Measurements from ENCODE around the gene DPF3. TPM values are rescaled to one million over a fixed set of nuclear protein-coding genes. Genes with fewer than 3 reads are reported as not detected.

Gene DPF3
- total RNA-seq, 2 experiments from 2014 or later = 14.9 to 15.4 TPM

DNA sequence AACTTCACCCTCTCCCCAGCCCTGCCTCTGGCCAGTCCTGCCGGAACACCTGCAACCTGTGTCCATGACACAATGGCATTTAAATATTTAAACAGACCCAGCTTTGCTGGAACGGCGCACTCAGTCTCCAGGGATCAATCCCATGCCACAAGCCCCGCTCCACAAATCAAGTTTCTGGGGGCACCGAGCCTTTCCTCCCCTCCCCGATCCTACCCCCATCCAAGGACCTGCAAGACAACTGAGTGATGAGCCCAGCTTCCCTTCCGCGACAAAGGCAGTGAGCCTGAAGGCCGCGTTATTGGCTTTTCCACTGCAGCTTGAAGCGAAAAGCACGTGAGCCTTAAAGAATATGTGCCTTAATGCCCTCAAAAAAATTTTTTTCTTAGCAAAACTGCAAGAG, 185.7 kb downstream of the DPF3 start:
- ChIA-PET CTCF (no interaction called here), POLR2A (no interaction called here)
- H3K27me3 Mint-ChIP-seq = no peaks in the 10 kb centered on the region
- DNase-seq = no peak
- no peaks in the 10 kb centered on the region for H3K9me3 Mint-ChIP-seq
- no peak overlapping the region for H3K27ac Mint-ChIP-seq
- H3K4me3 Mint-ChIP-seq = no peak overlapping the region
- H3K36me3 Mint-ChIP-seq (ENCODE audit: low read depth) = peaks cover 25% of the 10 kb centered on the region
- H3K4me1 Mint-ChIP-seq = peaks cover 16% of the 10 kb centered on the region

- CTCF ChIA-PET = no interaction called here
Observed at GRCh38 chr14:72706485-72706884, 187.4 kb downstream of the DPF3 start.

GRCh38 chr14:72704502-72704901, 189.4 kb downstream of the DPF3 start:
- DNase-seq = no peak
- CTCF ChIA-PET = interaction anchor here (0.8 to 1.0 kb wide), 3 partner anchors 188 to 198 kb away, joined by 3 read pairs; no protein-coding TSS in a partner anchor
- POLR2A ChIA-PET = no interaction called here
- Mint-ChIP-seq H3K4me1 (peaks cover 24% of the 10 kb centered on the region), H3K9me3 (no peaks in the 10 kb centered on the region), H3K27ac (no peak overlapping the region), H3K27me3 (no peaks in the 10 kb centered on the region), H3K4me3 (no peak overlapping the region), H3K36me3 (ENCODE audit: low read depth) (peaks cover 10% of the 10 kb centered on the region)

More at GRCh38 chr14:72706485-72706884, 187.4 kb downstream of the DPF3 start:
- POLR2A ChIA-PET = no interaction called here
- peaks cover 15% of the 10 kb centered on the region for H3K36me3 Mint-ChIP-seq (ENCODE audit: low read depth)
- no peaks in the 10 kb centered on the region for H3K27me3 Mint-ChIP-seq
- no peaks in the 10 kb centered on the region for H3K9me3 Mint-ChIP-seq
- H3K4me1 Mint-ChIP-seq = peaks cover 16% of the 10 kb centered on the region
- H3K4me3 Mint-ChIP-seq = no peak overlapping the region
- peak overlapping the region; percentile 3 for H3K27ac Mint-ChIP-seq
- peak; percentile 26 for DNase-seq

- Mint-ChIP-seq H3K27ac (no peak overlapping the region), H3K9me3 (no peaks in the 10 kb centered on the region), H3K27me3 (no peaks in the 10 kb centered on the region), H3K36me3 (ENCODE audit: low read depth) (peaks cover 15% of the 10 kb centered on the region), H3K4me3 (no peak overlapping the region), H3K4me1 (peaks cover 31% of the 10 kb centered on the region)
- ChIA-PET CTCF (no interaction called here), POLR2A (no interaction called here)
- DNase-seq = no peak
Observed at GRCh38 chr14:72701605-72702004, 192.3 kb downstream of the DPF3 start.

- Mint-ChIP-seq H3K36me3 (ENCODE audit: low read depth) (peaks cover 11% of the 10 kb centered on the region), H3K4me3 (no peak overlapping the region), H3K4me1 (peaks cover 30% of the 10 kb centered on the region), H3K27ac (no peak overlapping the region), H3K9me3 (no peaks in the 10 kb centered on the region), H3K27me3 (no peaks in the 10 kb centered on the region)
- ChIA-PET CTCF (no interaction called here), POLR2A (no interaction called here)
- no peak for DNase-seq
Observed at GRCh38 chr14:72701237-72701565, 192.7 kb downstream of the DPF3 start.

DNA sequence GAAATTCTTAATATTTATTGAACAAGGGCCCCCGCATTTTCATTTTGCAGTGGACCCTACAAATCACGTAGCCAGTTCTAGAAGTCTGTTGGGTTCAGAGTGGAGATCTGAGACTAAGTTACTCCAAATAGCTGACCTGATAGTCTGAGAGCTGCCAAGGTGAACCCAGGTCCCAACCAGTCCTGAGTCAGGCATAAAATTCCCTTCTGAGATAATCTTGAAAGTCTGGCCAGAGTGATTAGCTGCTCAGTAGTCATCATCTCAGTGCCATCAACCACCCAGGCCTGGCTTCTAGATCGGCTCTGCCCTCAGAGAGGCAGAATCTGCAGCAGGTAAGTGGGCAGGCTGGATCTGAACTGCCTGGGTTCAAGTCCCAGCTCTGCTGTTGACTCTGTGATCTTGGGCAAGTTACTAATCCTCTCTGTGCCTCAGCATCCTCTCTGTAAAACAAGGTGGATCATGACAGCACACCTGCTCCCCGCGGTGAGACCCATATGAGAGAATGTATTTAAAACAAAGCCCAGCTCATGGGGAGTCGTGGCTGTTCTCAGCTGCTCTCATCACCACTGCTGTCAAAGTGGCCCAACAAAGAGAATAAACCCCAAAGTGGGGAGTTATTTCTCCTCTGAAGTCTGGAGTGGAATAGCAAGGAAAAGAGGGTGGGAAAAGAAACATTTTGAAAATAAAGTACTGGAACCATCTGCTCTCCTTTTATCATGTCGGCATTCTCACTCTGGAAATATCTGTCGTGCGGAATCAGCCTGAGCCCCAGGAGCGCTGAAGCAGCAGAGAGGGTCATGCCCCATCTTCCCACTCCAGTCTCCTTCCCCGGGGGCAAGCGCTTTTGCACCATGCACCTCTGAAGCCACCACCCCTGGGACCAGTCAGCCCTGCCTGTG, 193.3 kb downstream of the DPF3 start:
- POLR2A ChIA-PET = no interaction called here
- no peak for DNase-seq

DNA sequence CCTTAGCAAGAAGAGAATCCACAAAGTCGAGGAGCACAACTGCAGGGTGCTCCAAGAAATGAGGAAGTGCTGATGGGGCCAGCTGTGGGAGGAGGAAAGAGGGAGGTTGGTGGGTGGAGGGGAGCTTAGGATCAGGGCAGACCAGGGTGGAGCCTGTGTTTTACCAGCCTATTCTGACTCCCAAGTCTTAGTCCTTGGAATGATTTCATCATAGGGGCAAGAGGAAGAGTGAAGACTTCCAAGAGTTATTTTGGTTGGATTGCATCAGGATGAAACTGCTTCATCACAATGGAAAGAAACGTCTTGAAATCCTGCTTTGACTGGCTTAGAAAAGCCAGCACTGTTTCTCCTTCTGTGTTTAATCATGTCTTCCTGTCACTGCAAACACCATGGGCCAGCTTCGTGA, 194.0 kb downstream of the DPF3 start:
- Mint-ChIP-seq H3K4me3 (no peak overlapping the region), H3K9me3 (no peaks in the 10 kb centered on the region), H3K36me3 (ENCODE audit: low read depth) (peaks cover 9% of the 10 kb centered on the region), H3K27ac (no peak overlapping the region), H3K27me3 (no peaks in the 10 kb centered on the region), H3K4me1 (peaks cover 22% of the 10 kb centered on the region)
- no peak for DNase-seq
- ChIA-PET CTCF (no interaction called here), POLR2A (no interaction called here)

More for the DNA sequence above, 193.3 kb downstream of the DPF3 start:
- CTCF ChIA-PET = no interaction called here
- H3K4me3 Mint-ChIP-seq = no peak overlapping the region
- no peaks in the 10 kb centered on the region for H3K27me3 Mint-ChIP-seq
- no peak overlapping the region for H3K27ac Mint-ChIP-seq
- peaks cover 27% of the 10 kb centered on the region for H3K4me1 Mint-ChIP-seq
- H3K36me3 Mint-ChIP-seq (ENCODE audit: low read depth) = peaks cover 9% of the 10 kb centered on the region
- no peaks in the 10 kb centered on the region for H3K9me3 Mint-ChIP-seq

GRCh38 chr14:72699443-72699842, 194.5 kb downstream of the DPF3 start:
- peaks cover 18% of the 10 kb centered on the region for H3K4me1 Mint-ChIP-seq
- ChIA-PET CTCF (no interaction called here), POLR2A (no interaction called here)
- DNase-seq = no peak
- no peaks in the 10 kb centered on the region for H3K9me3 Mint-ChIP-seq
- no peaks in the 10 kb centered on the region for H3K27me3 Mint-ChIP-seq
- no peak overlapping the region for H3K27ac Mint-ChIP-seq
- H3K4me3 Mint-ChIP-seq = no peak overlapping the region
- peaks cover 9% of the 10 kb centered on the region for H3K36me3 Mint-ChIP-seq (ENCODE audit: low read depth)

- Mint-ChIP-seq H3K36me3 (ENCODE audit: low read depth) (peaks cover 31% of the 10 kb centered on the region), H3K27ac (no peak overlapping the region), H3K4me1 (peaks cover 6% of the 10 kb centered on the region), H3K4me3 (no peak overlapping the region), H3K27me3 (no peaks in the 10 kb centered on the region), H3K9me3 (no peaks in the 10 kb centered on the region)
- DNase-seq = no peak
- ChIA-PET POLR2A (no interaction called here), CTCF (no interaction called here)
Observed at GRCh38 chr14:72692696-72693095, 201.2 kb downstream of the DPF3 start.

DNA sequence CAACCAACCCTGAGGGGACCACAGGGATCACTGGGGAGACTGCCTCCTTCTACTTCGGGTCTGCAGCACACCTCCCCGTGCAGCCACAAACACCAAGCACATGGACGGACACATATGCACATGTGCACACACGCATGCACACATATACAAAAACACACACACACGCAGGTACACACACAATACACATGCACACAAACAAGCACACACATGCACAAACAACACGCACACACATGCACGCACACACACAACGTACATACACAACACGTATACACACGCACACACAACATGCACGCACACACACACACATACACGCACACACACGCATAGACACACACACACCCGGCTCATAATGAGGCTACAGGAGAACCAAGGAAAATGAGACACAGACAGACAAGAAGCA, 203.6 kb downstream of the DPF3 start:
- no peak for DNase-seq
- Mint-ChIP-seq H3K27me3 (no peaks in the 10 kb centered on the region), H3K4me3 (no peak overlapping the region), H3K36me3 (ENCODE audit: low read depth) (peaks cover 41% of the 10 kb centered on the region), H3K9me3 (no peaks in the 10 kb centered on the region), H3K4me1 (no peaks in the 10 kb centered on the region), H3K27ac (no peak overlapping the region)
- POLR2A ChIA-PET = no interaction called here
- CTCF ChIA-PET = no interaction called here

GRCh38 chr14:72688990-72689671, 204.8 kb downstream of the DPF3 start:
- no peak for DNase-seq
- Mint-ChIP-seq H3K27me3 (peaks cover 1% of the 10 kb centered on the region), H3K36me3 (ENCODE audit: low read depth) (peaks cover 49% of the 10 kb centered on the region), H3K4me3 (no peak overlapping the region), H3K27ac (no peak overlapping the region), H3K4me1 (no peaks in the 10 kb centered on the region), H3K9me3 (no peaks in the 10 kb centered on the region)
- ChIA-PET POLR2A (no interaction called here), CTCF (no interaction called here)

DNA sequence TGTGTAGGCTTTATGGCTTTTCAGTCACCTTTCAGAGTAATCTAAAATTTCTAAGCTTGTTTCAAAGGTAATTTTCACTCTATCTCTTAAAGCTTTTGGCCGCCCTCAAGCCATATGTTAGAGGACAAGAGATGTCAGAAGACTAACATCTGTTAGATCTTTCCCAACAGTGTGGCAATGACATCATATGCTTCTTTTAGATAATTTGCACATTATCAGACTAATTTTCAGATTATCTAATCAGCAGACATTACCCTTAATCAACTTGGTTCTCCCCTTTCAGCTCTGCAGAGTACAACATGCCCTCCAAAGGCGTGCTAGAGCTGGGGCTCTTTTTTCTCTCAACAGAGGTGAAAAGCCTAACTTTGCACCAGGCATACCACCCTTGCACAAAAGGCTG, 207.1 kb downstream of the DPF3 start:
- ChIA-PET CTCF (no interaction called here), POLR2A (no interaction called here)
- H3K27me3 Mint-ChIP-seq = peaks cover 1% of the 10 kb centered on the region
- H3K4me3 Mint-ChIP-seq = no peak overlapping the region
- peaks cover 46% of the 10 kb centered on the region for H3K36me3 Mint-ChIP-seq (ENCODE audit: low read depth)
- no peaks in the 10 kb centered on the region for H3K9me3 Mint-ChIP-seq
- H3K27ac Mint-ChIP-seq = no peak overlapping the region
- H3K4me1 Mint-ChIP-seq = no peaks in the 10 kb centered on the region
- no peak for DNase-seq

- CTCF ChIA-PET = no interaction called here
- POLR2A ChIA-PET = no interaction called here
- Mint-ChIP-seq H3K27ac (no peak overlapping the region), H3K4me1 (no peaks in the 10 kb centered on the region), H3K27me3 (peaks cover 1% of the 10 kb centered on the region), H3K4me3 (no peak overlapping the region), H3K9me3 (no peaks in the 10 kb centered on the region), H3K36me3 (ENCODE audit: low read depth) (peaks cover 39% of the 10 kb centered on the region)
- no peak for DNase-seq
Observed at GRCh38 chr14:72686101-72686500, 207.8 kb downstream of the DPF3 start.

- CTCF ChIA-PET = no interaction called here
- Mint-ChIP-seq H3K4me1 (no peaks in the 10 kb centered on the region), H3K27me3 (peaks cover 1% of the 10 kb centered on the region), H3K27ac (no peak overlapping the region), H3K4me3 (no peak overlapping the region), H3K9me3 (no peaks in the 10 kb centered on the region), H3K36me3 (ENCODE audit: low read depth) (peaks cover 34% of the 10 kb centered on the region)
- POLR2A ChIA-PET = no interaction called here
- no peak for DNase-seq
Observed at GRCh38 chr14:72685456-72685855, 208.4 kb downstream of the DPF3 start.

All from activated CD4-positive, alpha-beta memory T cell treated with anti-CD3 and anti-CD28 coated beads, Interleukin-2, amount 10 ng/mL, durations not matched to agents 7 days and 5 days (primary cell).